ENCODE measurements around the gene RXFP2. TPM values are rescaled to one million over a fixed set of nuclear protein-coding genes. Genes with fewer than 3 reads are reported as not detected.

The RXFP2 gene
- total and polyA plus RNA-seq, 10 of the 15 experiments (the other 5 are each of a cell fraction or from before 2014, with no cell fraction given) = 0.01 to 0.05 TPM; not detected in 8

DNA sequence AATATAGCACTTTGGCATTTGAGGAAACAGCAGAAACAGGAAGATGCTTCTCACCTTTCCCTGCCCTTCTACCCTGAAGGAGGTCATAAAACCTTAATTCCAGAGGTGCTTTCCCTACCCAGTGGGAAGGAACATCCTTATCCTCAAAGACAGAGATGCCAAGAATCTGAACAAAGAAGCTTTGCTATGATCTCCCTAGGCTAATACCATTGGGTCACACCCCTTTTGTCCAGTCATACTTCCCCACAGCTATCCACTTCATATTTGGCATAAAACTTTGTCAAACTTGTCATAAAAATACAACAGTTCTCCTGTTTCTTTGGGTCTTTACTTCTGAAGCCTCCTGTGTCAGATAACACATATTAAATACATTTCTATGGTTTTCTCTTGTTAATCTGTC is 21.7 kb upstream of the RXFP2 start (continued):
- TF ChIP-seq, protein P1, sequence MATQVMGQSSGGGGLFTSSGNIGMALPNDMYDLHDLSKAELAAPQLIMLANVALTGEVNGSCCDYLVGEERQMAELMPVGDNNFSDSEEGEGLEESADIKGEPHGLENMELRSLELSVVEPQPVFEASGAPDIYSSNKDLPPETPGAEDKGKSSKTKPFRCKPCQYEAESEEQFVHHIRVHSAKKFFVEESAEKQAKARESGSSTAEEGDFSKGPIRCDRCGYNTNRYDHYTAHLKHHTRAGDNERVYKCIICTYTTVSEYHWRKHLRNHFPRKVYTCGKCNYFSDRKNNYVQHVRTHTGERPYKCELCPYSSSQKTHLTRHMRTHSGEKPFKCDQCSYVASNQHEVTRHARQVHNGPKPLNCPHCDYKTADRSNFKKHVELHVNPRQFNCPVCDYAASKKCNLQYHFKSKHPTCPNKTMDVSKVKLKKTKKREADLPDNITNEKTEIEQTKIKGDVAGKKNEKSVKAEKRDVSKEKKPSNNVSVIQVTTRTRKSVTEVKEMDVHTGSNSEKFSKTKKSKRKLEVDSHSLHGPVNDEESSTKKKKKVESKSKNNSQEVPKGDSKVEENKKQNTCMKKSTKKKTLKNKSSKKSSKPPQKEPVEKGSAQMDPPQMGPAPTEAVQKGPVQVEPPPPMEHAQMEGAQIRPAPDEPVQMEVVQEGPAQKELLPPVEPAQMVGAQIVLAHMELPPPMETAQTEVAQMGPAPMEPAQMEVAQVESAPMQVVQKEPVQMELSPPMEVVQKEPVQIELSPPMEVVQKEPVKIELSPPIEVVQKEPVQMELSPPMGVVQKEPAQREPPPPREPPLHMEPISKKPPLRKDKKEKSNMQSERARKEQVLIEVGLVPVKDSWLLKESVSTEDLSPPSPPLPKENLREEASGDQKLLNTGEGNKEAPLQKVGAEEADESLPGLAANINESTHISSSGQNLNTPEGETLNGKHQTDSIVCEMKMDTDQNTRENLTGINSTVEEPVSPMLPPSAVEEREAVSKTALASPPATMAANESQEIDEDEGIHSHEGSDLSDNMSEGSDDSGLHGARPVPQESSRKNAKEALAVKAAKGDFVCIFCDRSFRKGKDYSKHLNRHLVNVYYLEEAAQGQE (IDR thresholded peaks at IDR 0.05; ENCODE audit: low read depth, low read length) = no peak

- H2AFZ ChIP-seq (ENCODE audit: control insufficient read depth, low read depth, low read length) = no peak overlapping the region
- no peak overlapping the region for H3K4me3 ChIP-seq
- no peaks in the 10 kb centered on the region for H3K9me3 ChIP-seq (replicated peaks; ENCODE audit: control insufficient read depth, insufficient read depth, low read length)
- CTCF ChIA-PET = interaction anchor here (0.6 kb wide), 1 partner anchor 62 kb away, joined by 3 read pairs; no protein-coding TSS in a partner anchor
- ATAC-seq (no peak), DNase-seq (ENCODE audit: low read depth, low spot score) (no peak), FAIRE-seq (no peak)
- H3K27me3 ChIP-seq (replicated peaks in 1 of 2; ENCODE audit: control insufficient read depth in 2 of 2, insufficient read depth in 2 of 2, low read length in 1 of 2) = no peaks in the 10 kb centered on the region
- no TSS peak for BruUV-seq (replicated peaks)
- intact Hi-C loops (cut with micrococcal nuclease; ENCODE audit: unreplicated experiment) (no loop called here), in situ Hi-C loops (cut with MboI) (no loop called here)
- H3K79me2 ChIP-seq (ENCODE audit: control insufficient read depth, insufficient read depth, low read length) = no peaks in the 10 kb centered on the region
- no peaks in the 10 kb centered on the region for H3K4me1 ChIP-seq (ENCODE audit: control insufficient read depth, insufficient read depth, low read length)
- 3% methylated on average over 3 of the region's 3 CpGs for WGBS (ENCODE audit: insufficient coverage, insufficient replicate concordance, low lambda C conversion rate, missing lambda C conversion rate)
- RAD21 ChIA-PET (ENCODE audit: unreplicated experiment) = no interaction called here
- SMC1A ChIA-PET (ENCODE audit: uncharacterized antibody, unreplicated experiment) = no interaction called here
- TF ChIP-seq CHD4 (IDR thresholded peaks at IDR 0.05) = no peak
- no peak for TF ChIP-seq POLR2A (IDR thresholded peaks at IDR 0.05; ENCODE audit: low read depth, low read length)
- TF ChIP-seq MEF2A (IDR thresholded peaks at IDR 0.05; ENCODE audit: insufficient read depth, low read depth, low read length) = no peak
- TF ChIP-seq JUNB (IDR thresholded peaks at IDR 0.05) = no peak
- no peak for TF ChIP-seq SUPT20H (IDR thresholded peaks at IDR 0.05; ENCODE audit: borderline replicate concordance, control insufficient read depth, low read depth, low read length)
- TF ChIP-seq, protein P2, sequence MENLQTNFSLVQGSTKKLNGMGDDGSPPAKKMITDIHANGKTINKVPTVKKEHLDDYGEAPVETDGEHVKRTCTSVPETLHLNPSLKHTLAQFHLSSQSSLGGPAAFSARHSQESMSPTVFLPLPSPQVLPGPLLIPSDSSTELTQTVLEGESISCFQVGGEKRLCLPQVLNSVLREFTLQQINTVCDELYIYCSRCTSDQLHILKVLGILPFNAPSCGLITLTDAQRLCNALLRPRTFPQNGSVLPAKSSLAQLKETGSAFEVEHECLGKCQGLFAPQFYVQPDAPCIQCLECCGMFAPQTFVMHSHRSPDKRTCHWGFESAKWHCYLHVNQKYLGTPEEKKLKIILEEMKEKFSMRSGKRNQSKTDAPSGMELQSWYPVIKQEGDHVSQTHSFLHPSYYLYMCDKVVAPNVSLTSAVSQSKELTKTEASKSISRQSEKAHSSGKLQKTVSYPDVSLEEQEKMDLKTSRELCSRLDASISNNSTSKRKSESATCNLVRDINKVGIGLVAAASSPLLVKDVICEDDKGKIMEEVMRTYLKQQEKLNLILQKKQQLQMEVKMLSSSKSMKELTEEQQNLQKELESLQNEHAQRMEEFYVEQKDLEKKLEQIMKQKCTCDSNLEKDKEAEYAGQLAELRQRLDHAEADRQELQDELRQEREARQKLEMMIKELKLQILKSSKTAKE (IDR thresholded peaks at IDR 0.05; ENCODE audit: low read depth, poor library complexity, severe bottlenecking) = no peak
- no peak for TF ChIP-seq STAT3 (IDR thresholded peaks at IDR 0.05; ENCODE audit: low read depth, low read length)
- TF ChIP-seq CHD1 (IDR thresholded peaks at IDR 0.05; ENCODE audit: low read depth, low read length) = no peak
- H4K20me1 ChIP-seq (ENCODE audit: control insufficient read depth, insufficient read depth) = no peaks in the 10 kb centered on the region
- POLR2A ChIA-PET = no interaction called here
- no peak overlapping the region for H3K27ac ChIP-seq (ENCODE audit: control insufficient read depth, insufficient read depth)
- no peak overlapping the region for H3K4me2 ChIP-seq (ENCODE audit: control insufficient read depth, insufficient read depth)
- no peaks in the 10 kb centered on the region for H3K36me3 ChIP-seq (ENCODE audit: control insufficient read depth in 2 of 2, insufficient read depth in 2 of 2, low read length in 1 of 2)
- H3K9ac ChIP-seq (ENCODE audit: control insufficient read depth, insufficient read depth, low read length) = no peak overlapping the region
Measured at GRCh38 chr13:31719214-31719613, 20.1 kb upstream of the RXFP2 start.
